ENCODE results near the gene USP47. TPM values are rescaled to one million over a fixed set of nuclear protein-coding genes. Genes with fewer than 3 reads are reported as not detected.

USP47 gene
- polyA plus RNA-seq, 1 donor from 2014 or later, result 92.6 TPM

DNA sequence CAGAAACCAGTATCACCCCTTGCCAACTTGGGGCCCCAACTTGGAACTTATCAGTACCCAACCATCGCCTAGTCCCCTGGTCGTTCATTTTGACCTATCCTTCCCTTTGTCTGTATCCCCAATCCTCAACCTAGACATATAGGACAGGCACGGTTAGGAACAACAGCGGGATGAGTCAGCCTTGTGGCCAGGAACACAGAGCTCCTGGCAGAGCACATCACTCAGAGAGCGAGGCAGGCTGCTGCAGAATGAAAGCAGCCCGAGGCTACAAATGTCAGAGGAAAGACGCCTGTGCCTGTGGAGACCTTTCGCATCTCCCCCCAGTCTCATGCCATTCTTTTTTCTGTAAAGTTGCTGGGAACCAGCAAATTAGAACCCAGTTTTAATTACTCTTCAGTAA lies 152.1 kb downstream of the USP47 start:
- no peak overlapping the region for H3K4me3 ChIP-seq (ENCODE audit: low read length)
- no peak overlapping the region for H3K27ac ChIP-seq (ENCODE audit: low read length)
- no peak overlapping the region for H3K9ac ChIP-seq (ENCODE audit: low read length)
- no peak overlapping the region for H2AFZ ChIP-seq (ENCODE audit: low read depth, low read length)
- H3K27me3 ChIP-seq (ENCODE audit: insufficient read depth, low read depth, low read length), result no peaks in the 10 kb centered on the region
- no peaks in the 10 kb centered on the region for H3K36me3 ChIP-seq (ENCODE audit: insufficient read depth, low read length)
- H3K79me2 ChIP-seq (replicated peaks; ENCODE audit: insufficient read depth, low read length), result no peaks in the 10 kb centered on the region
- H3F3A ChIP-seq (ENCODE audit: insufficient read depth, low read length, poor library complexity, severe bottlenecking), result no peaks in the 10 kb centered on the region
- no peak overlapping the region for H3K4me2 ChIP-seq (ENCODE audit: low read length)
- H4K20me1 ChIP-seq (ENCODE audit: insufficient read depth), result no peaks in the 10 kb centered on the region
- TF ChIP-seq RAD21 (conservative IDR thresholded peaks at IDR 0.05) (no peak), EZH2 (IDR thresholded peaks at IDR 0.05; ENCODE audit: borderline replicate concordance, insufficient read depth, low read length, poor library complexity, severe bottlenecking) (no peak), TAF1 (IDR thresholded peaks at IDR 0.05; ENCODE audit: low read depth) (no peak), EP300 (conservative IDR thresholded peaks at IDR 0.05; ENCODE audit: poor library complexity, severe bottlenecking) (no peak), POLR2AphosphoS5 (IDR thresholded peaks at IDR 0.05) (no peak), SMC3 (conservative IDR thresholded peaks at IDR 0.05; ENCODE audit: poor library complexity) (no peak), MXI1 (conservative IDR thresholded peaks at IDR 0.05; ENCODE audit: poor library complexity, severe bottlenecking) (no peak)
- TF ChIP-seq, protein P1, sequence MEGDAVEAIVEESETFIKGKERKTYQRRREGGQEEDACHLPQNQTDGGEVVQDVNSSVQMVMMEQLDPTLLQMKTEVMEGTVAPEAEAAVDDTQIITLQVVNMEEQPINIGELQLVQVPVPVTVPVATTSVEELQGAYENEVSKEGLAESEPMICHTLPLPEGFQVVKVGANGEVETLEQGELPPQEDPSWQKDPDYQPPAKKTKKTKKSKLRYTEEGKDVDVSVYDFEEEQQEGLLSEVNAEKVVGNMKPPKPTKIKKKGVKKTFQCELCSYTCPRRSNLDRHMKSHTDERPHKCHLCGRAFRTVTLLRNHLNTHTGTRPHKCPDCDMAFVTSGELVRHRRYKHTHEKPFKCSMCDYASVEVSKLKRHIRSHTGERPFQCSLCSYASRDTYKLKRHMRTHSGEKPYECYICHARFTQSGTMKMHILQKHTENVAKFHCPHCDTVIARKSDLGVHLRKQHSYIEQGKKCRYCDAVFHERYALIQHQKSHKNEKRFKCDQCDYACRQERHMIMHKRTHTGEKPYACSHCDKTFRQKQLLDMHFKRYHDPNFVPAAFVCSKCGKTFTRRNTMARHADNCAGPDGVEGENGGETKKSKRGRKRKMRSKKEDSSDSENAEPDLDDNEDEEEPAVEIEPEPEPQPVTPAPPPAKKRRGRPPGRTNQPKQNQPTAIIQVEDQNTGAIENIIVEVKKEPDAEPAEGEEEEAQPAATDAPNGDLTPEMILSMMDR (IDR thresholded peaks at IDR 0.05; ENCODE audit: poor library complexity, severe bottlenecking), result no peak
- TF ChIP-seq, protein P2, sequence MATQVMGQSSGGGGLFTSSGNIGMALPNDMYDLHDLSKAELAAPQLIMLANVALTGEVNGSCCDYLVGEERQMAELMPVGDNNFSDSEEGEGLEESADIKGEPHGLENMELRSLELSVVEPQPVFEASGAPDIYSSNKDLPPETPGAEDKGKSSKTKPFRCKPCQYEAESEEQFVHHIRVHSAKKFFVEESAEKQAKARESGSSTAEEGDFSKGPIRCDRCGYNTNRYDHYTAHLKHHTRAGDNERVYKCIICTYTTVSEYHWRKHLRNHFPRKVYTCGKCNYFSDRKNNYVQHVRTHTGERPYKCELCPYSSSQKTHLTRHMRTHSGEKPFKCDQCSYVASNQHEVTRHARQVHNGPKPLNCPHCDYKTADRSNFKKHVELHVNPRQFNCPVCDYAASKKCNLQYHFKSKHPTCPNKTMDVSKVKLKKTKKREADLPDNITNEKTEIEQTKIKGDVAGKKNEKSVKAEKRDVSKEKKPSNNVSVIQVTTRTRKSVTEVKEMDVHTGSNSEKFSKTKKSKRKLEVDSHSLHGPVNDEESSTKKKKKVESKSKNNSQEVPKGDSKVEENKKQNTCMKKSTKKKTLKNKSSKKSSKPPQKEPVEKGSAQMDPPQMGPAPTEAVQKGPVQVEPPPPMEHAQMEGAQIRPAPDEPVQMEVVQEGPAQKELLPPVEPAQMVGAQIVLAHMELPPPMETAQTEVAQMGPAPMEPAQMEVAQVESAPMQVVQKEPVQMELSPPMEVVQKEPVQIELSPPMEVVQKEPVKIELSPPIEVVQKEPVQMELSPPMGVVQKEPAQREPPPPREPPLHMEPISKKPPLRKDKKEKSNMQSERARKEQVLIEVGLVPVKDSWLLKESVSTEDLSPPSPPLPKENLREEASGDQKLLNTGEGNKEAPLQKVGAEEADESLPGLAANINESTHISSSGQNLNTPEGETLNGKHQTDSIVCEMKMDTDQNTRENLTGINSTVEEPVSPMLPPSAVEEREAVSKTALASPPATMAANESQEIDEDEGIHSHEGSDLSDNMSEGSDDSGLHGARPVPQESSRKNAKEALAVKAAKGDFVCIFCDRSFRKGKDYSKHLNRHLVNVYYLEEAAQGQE (IDR thresholded peaks at IDR 0.05; ENCODE audit: borderline replicate concordance), result no peak
- no peaks in the 10 kb centered on the region for H3K9me2 ChIP-seq (ENCODE audit: insufficient read depth, low read length)
- no peaks in the 10 kb centered on the region for H3K9me3 ChIP-seq (ENCODE audit: low read length)

DNA sequence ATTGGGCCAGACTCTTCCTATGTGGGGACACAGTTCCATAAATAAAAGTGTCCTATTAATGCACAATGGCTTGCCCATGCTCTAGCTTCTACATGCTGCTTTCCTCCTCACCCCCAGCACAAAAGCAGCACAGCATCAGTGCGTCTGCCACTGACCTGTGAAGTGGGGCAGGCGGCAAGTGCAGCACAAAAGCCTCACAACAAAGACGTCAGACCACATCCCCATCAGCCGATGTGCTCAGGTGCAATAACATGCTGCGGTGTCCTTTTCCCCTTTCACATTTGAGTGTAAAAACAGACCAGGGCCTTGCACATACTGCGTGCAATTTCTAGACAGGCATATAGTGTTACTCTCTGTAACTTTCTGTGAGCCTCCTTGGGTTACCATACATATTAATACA lies 153.8 kb downstream of the USP47 start:
- H3K9ac ChIP-seq (ENCODE audit: low read length), result no peak overlapping the region
- no peaks in the 10 kb centered on the region for H3F3A ChIP-seq (ENCODE audit: insufficient read depth, low read length, poor library complexity, severe bottlenecking)
- no peak for TF ChIP-seq POLR2AphosphoS5 (IDR thresholded peaks at IDR 0.05)
- TF ChIP-seq, protein P1 (IDR thresholded peaks at IDR 0.05; ENCODE audit: poor library complexity, severe bottlenecking), result no peak
- no peak for TF ChIP-seq EZH2 (IDR thresholded peaks at IDR 0.05; ENCODE audit: borderline replicate concordance, insufficient read depth, low read length, poor library complexity, severe bottlenecking)
- no peak for TF ChIP-seq SMC3 (conservative IDR thresholded peaks at IDR 0.05; ENCODE audit: poor library complexity)
- no peak for TF ChIP-seq TAF1 (IDR thresholded peaks at IDR 0.05; ENCODE audit: low read depth)
- no peak for TF ChIP-seq EP300 (conservative IDR thresholded peaks at IDR 0.05; ENCODE audit: poor library complexity, severe bottlenecking)
- TF ChIP-seq, protein P2 (IDR thresholded peaks at IDR 0.05; ENCODE audit: borderline replicate concordance), result no peak
- TF ChIP-seq MXI1 (conservative IDR thresholded peaks at IDR 0.05; ENCODE audit: poor library complexity, severe bottlenecking), result no peak
- TF ChIP-seq RAD21 (conservative IDR thresholded peaks at IDR 0.05), result no peak
- H3K4me3 ChIP-seq (ENCODE audit: low read length), result no peak overlapping the region
- no peaks in the 10 kb centered on the region for H3K79me2 ChIP-seq (replicated peaks; ENCODE audit: insufficient read depth, low read length)
- no peaks in the 10 kb centered on the region for H3K9me3 ChIP-seq (ENCODE audit: low read length)
- no peaks in the 10 kb centered on the region for H4K20me1 ChIP-seq (ENCODE audit: insufficient read depth)
- H3K4me2 ChIP-seq (ENCODE audit: low read length), result no peak overlapping the region
- no peaks in the 10 kb centered on the region for H3K36me3 ChIP-seq (ENCODE audit: insufficient read depth, low read length)
- no peak overlapping the region for H3K27ac ChIP-seq (ENCODE audit: low read length)
- H3K27me3 ChIP-seq (ENCODE audit: insufficient read depth, low read depth, low read length), result no peaks in the 10 kb centered on the region
- H2AFZ ChIP-seq (ENCODE audit: low read depth, low read length), result no peak overlapping the region
- no peaks in the 10 kb centered on the region for H3K9me2 ChIP-seq (ENCODE audit: insufficient read depth, low read length)
